Loucy (cell line): ENCODE data around the gene POLA2.

Experiments
- CTCF ChIP-seq: fragments of 200-600 bp; sonication (generic); conservative IDR thresholded peaks from 2 replicates; pipeline ENCODE4 v1.5.1; 2014; ENCODE audit warnings: mild to moderate bottlenecking, antibody characterized with exemption, low read length
- EZH2phosphoT487 ChIP-seq: fragments of 200-600 bp; IDR thresholded peaks from 2 replicates; pipeline ENCODE4 v1.6.1; 2018; ENCODE audit warnings: antibody characterized with exemption, mild to moderate bottlenecking, moderate library complexity, borderline replicate concordance

GRCh38 chr11:65261591-65262380, at the start of gene POLA2:
- TF ChIP-seq CTCF = no peak
- no peak for TF ChIP-seq EZH2phosphoT487
